GM12864 (cell line): ENCODE measurements around the gene CETP.
A peak's percentile ranks its signal among the peaks of the same experiment; 100 is the strongest.
"Not testable (repeated sequence)": the region's sequence is repeated elsewhere in the genome, so short reads cannot be mapped to it uniquely, and the experiment has no call there.

Experiments used
- DNase-seq: peaks from one replicate; pipeline ENCODE4 v3.0.0-alpha.2; 2011; ENCODE audit warnings: low read depth
- H3K4me3 ChIP-seq: 2 replicates; pipeline ENCODE4 v1.5.1; 2011; ENCODE audit warnings: mild to moderate bottlenecking, low read depth, low read length, control low read depth
- CTCF ChIP-seq: IDR thresholded peaks from 2 replicates; pipeline ENCODE4 v1.5.1; 2011; ENCODE audit warnings: low read depth, mild to moderate bottlenecking, moderate library complexity, low read length, control low read depth, inconsistent platforms; ENCODE audit errors: missing control alignments

Gene CETP

GRCh38 chr16:56931271-56931891 is 30.4 kb upstream of the CETP start:
- no peak for DNase-seq
- no peak for TF ChIP-seq CTCF
- peak overlapping the region; percentile 92 for H3K4me3 ChIP-seq

GRCh38 chr16:56931892-56932720 is 29.6 kb upstream of the CETP start, which contains the start of gene HERPUD1:
TSS of gene HERPUD1 (plus strand) at chr16:56932142. CDS start at chr16:56932245, 103 bp downstream.
- TF ChIP-seq CTCF, result no peak
- H3K4me3 ChIP-seq, result peak within 1 kb of the TSS; percentile 92
- DNase-seq, result peak; percentile 95

- DNase-seq, result no peak
- TF ChIP-seq CTCF, result no peak
- H3K4me3 ChIP-seq, result peak overlapping the region; percentile 92
Measured at GRCh38 chr16:56932721-56933619, 28.8 kb upstream of the CETP start.

- no peak for DNase-seq
- peak overlapping the region; percentile 92 for H3K4me3 ChIP-seq
- TF ChIP-seq CTCF, result no peak
Measured at GRCh38 chr16:56933828-56934598, 27.7 kb upstream of the CETP start.

GRCh38 chr16:56934599-56935145 is 27.1 kb upstream of the CETP start:
- H3K4me3 ChIP-seq, result peak overlapping the region; percentile 92
- not testable (repeated sequence) for DNase-seq

- DNase-seq, result no peak
- peak overlapping the region; percentile 92 for H3K4me3 ChIP-seq
- no peak for TF ChIP-seq CTCF
Measured at GRCh38 chr16:56935201-56935600, 26.5 kb upstream of the CETP start.
